Measurements from ENCODE around the gene SPATA3.

DNA sequence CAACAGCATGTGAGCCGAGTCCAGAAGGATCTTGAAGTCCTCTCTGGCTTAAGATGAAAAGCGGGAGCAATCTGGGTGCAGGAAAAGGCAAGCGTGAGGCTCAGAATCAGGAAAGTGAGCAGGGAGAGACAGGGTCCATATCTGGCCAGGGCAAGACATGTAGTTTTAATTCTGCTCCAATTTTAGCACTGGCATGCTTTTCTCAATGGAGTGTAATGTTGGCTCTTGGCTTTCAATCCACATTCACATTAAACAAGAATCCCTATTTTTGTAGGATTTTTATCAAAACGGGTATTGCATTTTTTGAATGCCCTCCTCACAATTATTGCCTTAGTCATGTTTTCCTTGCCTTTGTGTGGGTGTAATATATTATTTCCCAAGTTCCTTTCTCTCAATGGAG is 6.0 kb downstream of the SPATA3 start:
- TF ChIP-seq EZH2 (IDR thresholded peaks at IDR 0.05; ENCODE audit: low read length, unreplicated experiment) (no peak), EZH2phosphoT487 (IDR thresholded peaks at IDR 0.05; ENCODE audit: borderline replicate concordance, low read length) (no peak)
- TF ChIP-seq, protein P1, sequence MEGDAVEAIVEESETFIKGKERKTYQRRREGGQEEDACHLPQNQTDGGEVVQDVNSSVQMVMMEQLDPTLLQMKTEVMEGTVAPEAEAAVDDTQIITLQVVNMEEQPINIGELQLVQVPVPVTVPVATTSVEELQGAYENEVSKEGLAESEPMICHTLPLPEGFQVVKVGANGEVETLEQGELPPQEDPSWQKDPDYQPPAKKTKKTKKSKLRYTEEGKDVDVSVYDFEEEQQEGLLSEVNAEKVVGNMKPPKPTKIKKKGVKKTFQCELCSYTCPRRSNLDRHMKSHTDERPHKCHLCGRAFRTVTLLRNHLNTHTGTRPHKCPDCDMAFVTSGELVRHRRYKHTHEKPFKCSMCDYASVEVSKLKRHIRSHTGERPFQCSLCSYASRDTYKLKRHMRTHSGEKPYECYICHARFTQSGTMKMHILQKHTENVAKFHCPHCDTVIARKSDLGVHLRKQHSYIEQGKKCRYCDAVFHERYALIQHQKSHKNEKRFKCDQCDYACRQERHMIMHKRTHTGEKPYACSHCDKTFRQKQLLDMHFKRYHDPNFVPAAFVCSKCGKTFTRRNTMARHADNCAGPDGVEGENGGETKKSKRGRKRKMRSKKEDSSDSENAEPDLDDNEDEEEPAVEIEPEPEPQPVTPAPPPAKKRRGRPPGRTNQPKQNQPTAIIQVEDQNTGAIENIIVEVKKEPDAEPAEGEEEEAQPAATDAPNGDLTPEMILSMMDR (conservative IDR thresholded peaks at IDR 0.05; ENCODE audit: low read depth, low read length) = no peak

Measured in PC-3 (cell line).